K562 (cell line): ENCODE measurements around the gene DIPK1B. TPM values are rescaled to one million over a fixed set of nuclear protein-coding genes. Genes with fewer than 3 reads are reported as not detected.
A peak's percentile ranks its signal among the peaks of the same experiment; 100 is the strongest.

Source experiments
- ATF4 ChIP-seq: fragments of 450-650 bp; formaldehyde crosslinking; IDR thresholded peaks from 2 replicates; pipeline ENCODE4 v1.4.0; 2022; ENCODE audit warnings: mild to moderate bottlenecking, moderate library complexity
- BRD4 ChIP-seq: fragments of 200-600 bp; sonication (generic); IDR thresholded peaks from 2 replicates; pipeline ENCODE4 v1.6.1; 2017; ENCODE audit warnings: inconsistent platforms
- BRF2 ChIP-seq: IDR thresholded peaks from 3 replicates; pipeline ENCODE4 v1.6.1; 2011; ENCODE audit warnings: borderline replicate concordance, mild to moderate bottlenecking; ENCODE audit not compliant: insufficient read length, insufficient read depth
- CBFB ChIP-seq: sonication (generic); formaldehyde crosslinking; IDR thresholded peaks from 2 replicates; pipeline ENCODE4 v1.4.0; 2020; ENCODE audit warnings: mild to moderate bottlenecking, missing genetic modification reagents
- CEBPB ChIP-seq: fragments of 450-650 bp; IDR thresholded peaks from 2 replicates; pipeline ENCODE4 v1.6.1; 2016; ENCODE audit warnings: missing genetic modification characterization, missing compliant biosample characterization
- CEBPG ChIP-seq, 3 experiments: fragments of 200-800 bp in 1 of 3; sonication (Bioruptor generic) in 1 of 3; sonication (generic) in 1 of 3; formaldehyde crosslinking in 1 of 3; IDR thresholded peaks in 2 of 3; conservative IDR thresholded peaks in 1 of 3; 2 replicates each; pipeline versions ENCODE4 v1.6.1 to v1.8.0; 2016 to 2022; ENCODE audit warnings: missing compliant biosample characterization in 2 of 3, missing genetic modification characterization in 2 of 3, mild to moderate bottlenecking in 1 of 3, missing genetic modification reagents in 1 of 3
- DLX4 ChIP-seq: fragments of 250-450 bp; sonication (Bioruptor Pico); IDR thresholded peaks from 2 replicates; pipeline ENCODE4 v1.6.1; 2021; ENCODE audit warnings: mild to moderate bottlenecking
- ESRRB ChIP-seq: fragments of 250-450 bp; sonication (Bioruptor Pico); IDR thresholded peaks from 2 replicates; pipeline ENCODE4 v1.5.0; 2020; ENCODE audit warnings: mild to moderate bottlenecking, moderate library complexity, borderline replicate concordance
- GTF2A2 ChIP-seq: IDR thresholded peaks from 2 replicates; pipeline ENCODE4 v1.6.1; 2016; ENCODE audit warnings: mild to moderate bottlenecking, missing genetic modification characterization, missing compliant biosample characterization
- HSF4 ChIP-seq: fragments of 250-450 bp; sonication (Bioruptor Pico); IDR thresholded peaks from 2 replicates; pipeline ENCODE4 v2.1.2; 2022; ENCODE audit warnings: mild to moderate bottlenecking, moderate library complexity, borderline replicate concordance
- MBD1 ChIP-seq: fragments of 250-450 bp; sonication (Bioruptor Pico); IDR thresholded peaks from 2 replicates; pipeline ENCODE4 v1.8.0; 2022; ENCODE audit warnings: inconsistent platforms
- NBN ChIP-seq: fragments of 450-650 bp; IDR thresholded peaks from 2 replicates; pipeline ENCODE4 v1.6.1; 2016; ENCODE audit warnings: low read depth, mild to moderate bottlenecking
- NCOA4 ChIP-seq: fragments of 450-650 bp; IDR thresholded peaks from 2 replicates; pipeline ENCODE4 v1.6.1; 2018; ENCODE audit warnings: mild to moderate bottlenecking; ENCODE audit not compliant: partially characterized antibody
- NCOR1 ChIP-seq: fragments of 450-650 bp; IDR thresholded peaks from 2 replicates; pipeline ENCODE4 v1.6.1; 2016; ENCODE audit warnings: mild to moderate bottlenecking, moderate library complexity
- POLR2A ChIP-seq: fragments of 450-650 bp; conservative IDR thresholded peaks from 2 replicates; pipeline ENCODE4 v1.6.1; 2016
- POLR3A ChIP-seq: IDR thresholded peaks from 2 replicates; pipeline ENCODE4 v1.6.1; 2011; ENCODE audit warnings: borderline replicate concordance, mild to moderate bottlenecking, moderate library complexity; ENCODE audit not compliant: insufficient read length, insufficient read depth; ENCODE audit errors: extremely low read depth
- PURB ChIP-seq: sonication (generic); formaldehyde crosslinking; IDR thresholded peaks from 2 replicates; pipeline ENCODE4 v1.9.0; 2021; ENCODE audit warnings: low read depth, mild to moderate bottlenecking, missing genetic modification reagents
- TEAD1 ChIP-seq, 2 experiments: fragments of 450-650 bp in 1 of 2; sonication (generic) in 1 of 2; formaldehyde crosslinking; IDR thresholded peaks; 2 replicates each; pipeline versions ENCODE4 v1.4.0 to v1.8.0; 2020 to 2022; ENCODE audit warnings: mild to moderate bottlenecking in 2 of 2, missing genetic modification reagents in 1 of 2
- TRIM24 ChIP-seq, 2 experiments: fragments of 450-650 bp; IDR thresholded peaks; 2 replicates each; pipeline ENCODE4 v1.6.1; 2016
- ZBTB12 ChIP-seq: fragments of 250-450 bp; sonication (Bioruptor Pico); IDR thresholded peaks from 2 replicates; pipeline ENCODE4 v1.4.0; 2020
- ZC3H4 ChIP-seq: sonication (generic); formaldehyde crosslinking; IDR thresholded peaks from 2 replicates; pipeline ENCODE4 v1.9.0; 2021; ENCODE audit warnings: missing genetic modification reagents, borderline replicate concordance
- ZFPM2 ChIP-seq: fragments of 250-450 bp; sonication (Bioruptor Pico); IDR thresholded peaks from 2 replicates; pipeline ENCODE4 v1.5.1; 2022; ENCODE audit warnings: mild to moderate bottlenecking
- ZNF57 ChIP-seq: fragments of 450-650 bp; formaldehyde crosslinking; IDR thresholded peaks from 2 replicates; pipeline ENCODE4 v1.4.0; 2020; ENCODE audit warnings: mild to moderate bottlenecking, moderate library complexity
- ZNF75A ChIP-seq: fragments of 450-650 bp; formaldehyde crosslinking; IDR thresholded peaks from 2 replicates; pipeline ENCODE4 v1.4.0; 2020; ENCODE audit warnings: mild to moderate bottlenecking
- polyA plus RNA-seq, 8 experiments: library from polyadenylated mRNA; depleted of rRNA in 4 of 8; stranded (reverse) in 5 of 8; unstranded in 3 of 8; fragments of >200 nt; fragmentation: Nextera tagmentation in 2 of 8; fragmentation: Illumina TruSeq in 1 of 8; extraction: Ambion mirVana in 2 of 8; extraction: Trizol in 1 of 8; gene quantifications; 2 replicates each; pipeline versions ENCODE4 v1.2.1 to v1.2.3, GENCODE V29; 2011 to 2014; ENCODE audit warnings: inconsistent platforms in 1 of 8, missing spikeins in 1 of 8
- total RNA-seq, 7 experiments: library from RNA; depleted of rRNA in 6 of 7; stranded (reverse); fragments of >200 nt in 6 of 7; fragmentation: Illumina TruSeq in 2 of 7; extraction: Trizol in 2 of 7; gene quantifications; 2 replicates each; pipeline versions ENCODE4 v1.2.1 to v1.2.3, GENCODE V29; 2011 to 2021; ENCODE audit warnings: low replicate concordance in 1 of 7

DIPK1B gene
- total and polyA plus RNA-seq, 9 of the 15 experiments (the other 6 are each of a cell fraction or from before 2014, with no cell fraction given), result 0.08 to 22.3 (median 5.9) TPM

- TF ChIP-seq ZBTB12 (CRISPR knock-in tag) (no peak), NCOA4 (no peak), ATF4 (CRISPR knock-in tag) (no peak), ZC3H4 (CRISPR knock-in tag) (no peak), TEAD1 (CRISPR knock-in tag; IDR thresholded peaks at IDR 0.05) (peak in 1 of 2 experiments; percentile 15; a peak in 1 of 4 replicates), BRD4 (no peak), POLR3A (no peak), CEBPB (tag) (no peak), HSF4 (no peak), POLR2A (peak; percentile 62), ZNF75A (CRISPR knock-in tag) (no peak), DLX4 (no peak; the same call in 1 of the 2 replicates), CBFB (CRISPR knock-in tag) (peak; percentile 85; the same call in 1 of the 2 replicates), ZFPM2 (no peak), PURB (CRISPR knock-in tag) (no peak), TRIM24 (IDR thresholded peaks at IDR 0.05) (no peak), ESRRB (CRISPR knock-in tag) (no peak), GTF2A2 (tag) (no peak), MBD1 (CRISPR knock-in tag) (no peak), CEBPG (CRISPR knock-in tag; IDR thresholded peaks at IDR 0.05) (no peak), CEBPG (tag; conservative IDR thresholded peaks at IDR 0.05 in 1 of 2, IDR thresholded peaks at IDR 0.05 in 1 of 2) (no peak), BRF2 (no peak), NCOR1 (peak; percentile 39), ZNF57 (CRISPR knock-in tag) (no peak), NBN (no peak)
Observed at GRCh38 chr9:136673975-136674785, 38.2 kb upstream of the DIPK1B start (continued).
